ENCODE results near the gene ADARB1. TPM values are rescaled to one million over a fixed set of nuclear protein-coding genes. Genes with fewer than 3 reads are reported as not detected.
A peak's percentile ranks its signal among the peaks of the same experiment; 100 is the strongest.

ADARB1 gene
- total RNA-seq, 4 donors from 2014 or later = 18.2 to 57.6 (median 32.0) TPM

DNA sequence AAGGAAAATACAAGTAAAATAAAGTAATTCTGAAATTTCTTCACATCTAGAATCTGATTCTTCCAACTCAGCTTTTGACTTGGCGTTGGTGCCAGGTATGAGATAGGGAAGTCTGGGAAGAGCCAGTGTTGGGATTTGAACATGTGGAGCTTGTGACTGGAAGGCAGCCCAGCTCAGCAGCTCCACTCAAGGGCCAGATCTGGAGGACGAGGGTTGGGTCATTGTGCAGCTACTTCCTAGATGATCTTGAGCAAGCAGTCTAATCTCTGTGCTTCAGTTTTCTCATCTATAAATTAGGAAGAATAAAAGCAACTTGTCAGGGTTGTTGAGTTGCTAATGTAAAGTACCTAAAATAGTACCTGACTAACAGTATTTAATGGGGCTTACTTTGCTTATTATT lies 5.0 kb downstream of the ADARB1 start:
- TF ChIP-seq, protein P1, sequence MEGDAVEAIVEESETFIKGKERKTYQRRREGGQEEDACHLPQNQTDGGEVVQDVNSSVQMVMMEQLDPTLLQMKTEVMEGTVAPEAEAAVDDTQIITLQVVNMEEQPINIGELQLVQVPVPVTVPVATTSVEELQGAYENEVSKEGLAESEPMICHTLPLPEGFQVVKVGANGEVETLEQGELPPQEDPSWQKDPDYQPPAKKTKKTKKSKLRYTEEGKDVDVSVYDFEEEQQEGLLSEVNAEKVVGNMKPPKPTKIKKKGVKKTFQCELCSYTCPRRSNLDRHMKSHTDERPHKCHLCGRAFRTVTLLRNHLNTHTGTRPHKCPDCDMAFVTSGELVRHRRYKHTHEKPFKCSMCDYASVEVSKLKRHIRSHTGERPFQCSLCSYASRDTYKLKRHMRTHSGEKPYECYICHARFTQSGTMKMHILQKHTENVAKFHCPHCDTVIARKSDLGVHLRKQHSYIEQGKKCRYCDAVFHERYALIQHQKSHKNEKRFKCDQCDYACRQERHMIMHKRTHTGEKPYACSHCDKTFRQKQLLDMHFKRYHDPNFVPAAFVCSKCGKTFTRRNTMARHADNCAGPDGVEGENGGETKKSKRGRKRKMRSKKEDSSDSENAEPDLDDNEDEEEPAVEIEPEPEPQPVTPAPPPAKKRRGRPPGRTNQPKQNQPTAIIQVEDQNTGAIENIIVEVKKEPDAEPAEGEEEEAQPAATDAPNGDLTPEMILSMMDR (IDR thresholded peaks at IDR 0.05) = no peak
- TF ChIP-seq EP300 (IDR thresholded peaks at IDR 0.05) = no peak
- no peak for TF ChIP-seq POLR2A (IDR thresholded peaks at IDR 0.05)
- H3K4me1 ChIP-seq = peaks cover 0 to 34% (median 16%) of the 10 kb centered on the region in 4 donors
- 41 to 42% methylated on average over 2 of the region's 2 CpGs for whole genome bisulfite sequencing, 2 donors

GRCh38 chr21:45080232-45080631 lies 5.9 kb downstream of the ADARB1 start:
- Histone ChIP-seq H3K36me3 (peaks cover 0 to 8% (median 0%) of the 10 kb centered on the region in 3 donors), H3K4me1 (peaks cover 0 to 31% (median 16%) of the 10 kb centered on the region in 4 donors), H3K27me3 (no peaks in the 10 kb centered on the region), H3K4me3 (no peak overlapping the region), H3K9me3 (no peaks in the 10 kb centered on the region), H3K27ac (peak overlapping the region in 1 of 4 donors; percentile 76)
- 77 to 79% methylated on average over 5 of the region's 5 CpGs for WGBS, 2 donors
- TF ChIP-seq EP300 (IDR thresholded peaks at IDR 0.05) (no peak), POLR2A (IDR thresholded peaks at IDR 0.05) (no peak)
- TF ChIP-seq, protein P1 (IDR thresholded peaks at IDR 0.05) = no peak
- DNase-seq (ENCODE audit: low spot score in 2 of 2) = no peak

More for the DNA sequence above, 5.0 kb downstream of the ADARB1 start:
- H3K4me3 ChIP-seq = no peak overlapping the region
- H3K9me3 ChIP-seq = no peaks in the 10 kb centered on the region
- no peaks in the 10 kb centered on the region for H3K27me3 ChIP-seq
- peaks cover 0 to 8% (median 0%) of the 10 kb centered on the region in 3 donors for H3K36me3 ChIP-seq
- DNase-seq (ENCODE audit: low spot score in 2 of 2) = no peak
- H3K27ac ChIP-seq = peak overlapping the region in 1 of 4 donors; percentile 76

DNA sequence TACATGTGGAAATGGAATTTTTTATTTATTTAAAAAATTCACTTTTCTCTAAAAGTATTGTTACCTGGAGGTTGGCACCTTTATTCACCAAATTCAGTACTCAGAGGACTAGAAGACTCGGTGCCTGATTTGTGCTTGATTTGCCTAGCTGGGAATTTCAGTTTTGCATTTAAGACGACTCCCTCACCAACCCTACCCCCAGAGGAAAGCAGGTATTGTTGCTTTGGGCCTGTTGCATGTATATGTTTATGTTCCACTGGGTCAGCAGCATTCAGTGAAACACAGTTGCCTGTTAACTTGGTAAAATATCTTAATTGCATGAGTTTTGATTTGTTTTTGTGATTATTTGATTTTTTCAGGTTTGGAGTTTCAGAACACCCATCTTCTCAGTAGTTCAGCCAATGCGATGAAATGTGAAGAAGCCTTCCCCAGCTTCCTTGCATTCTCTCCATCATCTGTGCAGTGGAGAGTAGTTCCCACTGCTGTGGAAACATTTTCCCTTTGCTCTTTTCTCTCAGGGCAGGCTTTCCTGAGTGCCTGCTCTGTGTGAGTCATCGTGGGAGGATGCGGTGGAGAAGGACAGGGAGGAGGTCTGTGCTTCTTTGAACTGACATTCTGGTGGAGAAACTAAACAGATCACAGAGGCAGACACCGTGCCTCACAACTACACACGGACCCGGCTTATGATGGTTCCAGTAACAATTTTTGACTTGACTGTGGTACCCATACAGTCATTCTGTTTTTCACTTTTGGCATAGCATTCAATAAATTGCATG lies 6.4 kb downstream of the ADARB1 start:
- TF ChIP-seq POLR2A (IDR thresholded peaks at IDR 0.05) = no peak
- no peak for TF ChIP-seq EP300 (IDR thresholded peaks at IDR 0.05)
- DNase-seq (ENCODE audit: low spot score in 2 of 2) = no peak
- H3K9me3 ChIP-seq = no peaks in the 10 kb centered on the region
- H3K27ac ChIP-seq = peak overlapping the region in 1 of 4 donors; percentile 76
- H3K36me3 ChIP-seq = peaks cover 0 to 8% (median 0%) of the 10 kb centered on the region in 3 donors
- no peak overlapping the region for H3K4me3 ChIP-seq
- H3K4me1 ChIP-seq = peaks cover 0 to 25% (median 13%) of the 10 kb centered on the region in 4 donors
- H3K27me3 ChIP-seq = no peaks in the 10 kb centered on the region
- 55 to 62% methylated on average over 8 of the region's 8 CpGs for WGBS, 2 donors

DNA sequence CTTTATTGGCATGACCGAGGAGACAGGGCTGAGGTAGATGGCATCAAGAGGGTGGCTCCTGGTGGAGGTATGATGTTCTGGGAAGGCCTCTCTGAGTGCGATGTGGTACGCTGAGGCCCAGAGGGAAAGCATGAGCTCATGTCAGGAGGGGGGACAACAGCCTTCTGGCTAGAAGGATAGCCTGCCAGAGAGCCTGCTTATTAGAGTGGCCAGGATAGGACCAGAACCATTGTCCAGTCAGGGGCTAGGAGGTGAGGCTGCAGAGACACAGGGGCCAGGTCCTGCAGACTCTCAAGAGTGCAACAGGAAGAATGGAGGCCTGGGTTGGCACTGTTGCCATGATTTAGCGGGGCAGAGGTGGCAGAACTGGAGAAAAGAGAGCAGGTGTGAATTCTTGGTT lies 7.3 kb downstream of the ADARB1 start:
- no peak for DNase-seq (ENCODE audit: low spot score in 2 of 2)
- WGBS, 2 donors = 96 to 97% methylated on average over 4 of the region's 4 CpGs
- Histone ChIP-seq H3K4me1 (peaks cover 0 to 22% (median 11%) of the 10 kb centered on the region in 4 donors), H3K27me3 (no peaks in the 10 kb centered on the region), H3K27ac (no peak overlapping the region), H3K36me3 (peaks cover 0 to 8% (median 0%) of the 10 kb centered on the region in 3 donors), H3K4me3 (no peak overlapping the region), H3K9me3 (no peaks in the 10 kb centered on the region)
- no peak for TF ChIP-seq POLR2A (IDR thresholded peaks at IDR 0.05)

DNA sequence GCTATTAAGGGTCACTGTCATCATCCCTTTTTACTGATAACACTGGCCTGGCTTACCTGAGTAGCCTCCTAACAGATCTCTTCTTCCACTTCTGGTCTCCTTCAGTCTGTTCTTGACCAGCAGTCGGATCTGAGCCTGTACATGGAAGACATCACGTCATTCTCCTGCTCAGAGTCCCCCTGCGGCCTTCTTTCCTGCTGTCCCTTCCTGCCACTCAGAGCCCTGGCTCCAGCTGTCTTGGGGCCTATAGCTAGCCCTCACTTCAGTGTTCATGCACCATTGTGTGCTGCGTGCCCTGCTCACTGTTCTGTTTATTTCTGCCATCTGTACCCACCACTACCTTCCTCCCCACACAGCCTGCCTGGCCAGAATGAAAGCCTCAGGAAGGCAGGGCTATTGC lies 8.4 kb downstream of the ADARB1 start:
- H3K27ac ChIP-seq = no peak overlapping the region
- no peak overlapping the region for H3K4me3 ChIP-seq
- H3K27me3 ChIP-seq = no peaks in the 10 kb centered on the region
- peaks cover 0 to 8% (median 0%) of the 10 kb centered on the region in 3 donors for H3K36me3 ChIP-seq
- peaks cover 0 to 26% (median 11%) of the 10 kb centered on the region in 4 donors for H3K4me1 ChIP-seq
- 70 to 73% methylated on average over 4 of the region's 4 CpGs for WGBS, 2 donors
- TF ChIP-seq, protein P1 (IDR thresholded peaks at IDR 0.05) = no peak
- TF ChIP-seq POLR2A (IDR thresholded peaks at IDR 0.05) = no peak
- no peak for TF ChIP-seq EP300 (IDR thresholded peaks at IDR 0.05)
- DNase-seq (ENCODE audit: low spot score in 2 of 2) = no peak
- no peaks in the 10 kb centered on the region for H3K9me3 ChIP-seq

GRCh38 chr21:45084121-45084520 lies 9.7 kb downstream of the ADARB1 start:
- Histone ChIP-seq H3K9me3 (no peaks in the 10 kb centered on the region), H3K4me1 (peaks cover 0 to 17% (median 7%) of the 10 kb centered on the region in 4 donors), H3K4me3 (no peak overlapping the region), H3K36me3 (peaks cover 0 to 8% (median 0%) of the 10 kb centered on the region in 3 donors), H3K27me3 (no peaks in the 10 kb centered on the region), H3K27ac (no peak overlapping the region)
- DNase-seq (ENCODE audit: low spot score in 2 of 2) = no peak
- no peak for TF ChIP-seq EP300 (IDR thresholded peaks at IDR 0.05)
- no peak for TF ChIP-seq POLR2A (IDR thresholded peaks at IDR 0.05)
- TF ChIP-seq, protein P1 (IDR thresholded peaks at IDR 0.05) = no peak
- 88% methylated on average over 7 of the region's 7 CpGs for WGBS, 2 donors

All from tibial nerve (tissue), 4 donors.